K562 (cell line): Measurements from ENCODE around the gene KNG1. TPM values are rescaled to one million over a fixed set of nuclear protein-coding genes. Genes with fewer than 3 reads are reported as not detected.
A peak's percentile ranks its signal among the peaks of the same experiment; 100 is the strongest.

Experiments used
- CBFA2T3 ChIP-seq: fragments of 450-650 bp; IDR thresholded peaks from 2 replicates; pipeline ENCODE4 v1.6.1; 2017
- CREM ChIP-seq: IDR thresholded peaks from 2 replicates; pipeline ENCODE4 v1.6.1; 2014; ENCODE audit warnings: antibody characterized with exemption, low read depth
- DMBX1 ChIP-seq: fragments of 250-450 bp; sonication (Bioruptor Pico); IDR thresholded peaks from 2 replicates; pipeline ENCODE4 v1.8.0; 2022; ENCODE audit warnings: inconsistent platforms, mild to moderate bottlenecking, moderate library complexity, borderline replicate concordance
- E2F8 ChIP-seq: fragments of 450-650 bp; IDR thresholded peaks from 2 replicates; pipeline ENCODE4 v1.7.1; 2018; ENCODE audit warnings: mild to moderate bottlenecking, low read depth; ENCODE audit not compliant: partially characterized antibody
- ESRRB ChIP-seq: fragments of 250-450 bp; sonication (Bioruptor Pico); IDR thresholded peaks from 2 replicates; pipeline ENCODE4 v1.5.0; 2020; ENCODE audit warnings: mild to moderate bottlenecking, moderate library complexity, borderline replicate concordance
- GATAD2A ChIP-seq: fragments of 450-650 bp; IDR thresholded peaks from 2 replicates; pipeline ENCODE4 v1.6.1; 2017
- KDM1A ChIP-seq, 2 experiments: fragments of 450-650 bp; IDR thresholded peaks; 2 replicates each; pipeline ENCODE4 v1.6.1; 2016; ENCODE audit warnings: mild to moderate bottlenecking in 2 of 2
- MLX ChIP-seq, 2 experiments: fragments of 450-650 bp in 1 of 2; sonication (generic) in 1 of 2; formaldehyde crosslinking; conservative IDR thresholded peaks; 2 replicates each; pipeline versions ENCODE4 v1.4.0 to v1.8.1; 2020 to 2022; ENCODE audit warnings: mild to moderate bottlenecking in 1 of 2, missing genetic modification reagents in 1 of 2
- MTF1 ChIP-seq: fragments of 250-450 bp; sonication (Bioruptor Pico); IDR thresholded peaks from 2 replicates; pipeline ENCODE4 v1.9.0; 2021; ENCODE audit warnings: moderate library complexity, mild to moderate bottlenecking, inconsistent platforms, borderline replicate concordance
- NFRKB ChIP-seq: fragments of 450-650 bp; IDR thresholded peaks from 2 replicates; pipeline ENCODE4 v1.6.1; 2016; ENCODE audit warnings: low read depth
- NFXL1 ChIP-seq: fragments of 450-650 bp; formaldehyde crosslinking; IDR thresholded peaks from 2 replicates; pipeline ENCODE4 v1.4.0; 2021; ENCODE audit warnings: mild to moderate bottlenecking
- NFYB ChIP-seq: IDR thresholded peaks from 2 replicates; pipeline ENCODE4 v1.6.1; 2011; ENCODE audit warnings: mild to moderate bottlenecking, moderate library complexity; ENCODE audit not compliant: insufficient read length; ENCODE audit errors: extremely low read depth
- PRPF4 ChIP-seq: fragments of 200-400 bp; formaldehyde crosslinking; IDR thresholded peaks from one replicate; pipeline ENCODE4 v1.6.1; 2017; ENCODE audit warnings: low read length, low read depth, mild to moderate bottlenecking; ENCODE audit not compliant: insufficient read depth, poor library complexity, severe bottlenecking
- TAF7 ChIP-seq: fragments of 450-650 bp; IDR thresholded peaks from 2 replicates; pipeline ENCODE4 v1.6.1; 2016; ENCODE audit warnings: missing genetic modification characterization, missing compliant biosample characterization
- TRIM28 ChIP-seq: fragments of 450-650 bp; IDR thresholded peaks from 2 replicates; pipeline ENCODE4 v1.6.1; 2017
- YBX1 ChIP-seq: fragments of 450-650 bp; IDR thresholded peaks from 2 replicates; pipeline ENCODE4 v1.7.1; 2016; ENCODE audit warnings: mild to moderate bottlenecking
- ZNF133 ChIP-seq: fragments of 250-450 bp; sonication (Bioruptor Pico); IDR thresholded peaks from 2 replicates; pipeline ENCODE4 v1.4.0; 2020; ENCODE audit warnings: mild to moderate bottlenecking
- ZNF280B ChIP-seq: fragments of 250-450 bp; sonication (Bioruptor Pico); IDR thresholded peaks from 2 replicates; pipeline ENCODE4 v1.5.1; 2021; ENCODE audit warnings: mild to moderate bottlenecking
- ZNF384 ChIP-seq: IDR thresholded peaks from 2 replicates; pipeline ENCODE4 v1.6.1; 2012; ENCODE audit warnings: low read depth, low read length, improper control_type of control experiment
- polyA plus RNA-seq, 8 experiments: library from polyadenylated mRNA; depleted of rRNA in 4 of 8; stranded (reverse) in 5 of 8; unstranded in 3 of 8; fragments of >200 nt; fragmentation: Nextera tagmentation in 2 of 8; fragmentation: Illumina TruSeq in 1 of 8; extraction: Ambion mirVana in 2 of 8; extraction: Trizol in 1 of 8; gene quantifications; 2 replicates each; pipeline versions ENCODE4 v1.2.1 to v1.2.3, GENCODE V29; 2011 to 2014; ENCODE audit warnings: inconsistent platforms in 1 of 8, missing spikeins in 1 of 8
- total RNA-seq, 7 experiments: library from RNA; depleted of rRNA in 6 of 7; stranded (reverse); fragments of >200 nt in 6 of 7; fragmentation: Illumina TruSeq in 2 of 7; extraction: Trizol in 2 of 7; gene quantifications; 2 replicates each; pipeline versions ENCODE4 v1.2.1 to v1.2.3, GENCODE V29; 2011 to 2021; ENCODE audit warnings: low replicate concordance in 1 of 7
- TF ChIP-seq, protein P1 (sequence below): fragments of 250-450 bp; sonication (Bioruptor Pico); IDR thresholded peaks from 2 replicates; pipeline ENCODE4 v1.4.0; 2020
- TF ChIP-seq, protein P2 (sequence below): fragments of 250-450 bp; sonication (Bioruptor Pico); IDR thresholded peaks from 2 replicates; pipeline ENCODE4 v1.5.0; 2020; ENCODE audit warnings: mild to moderate bottlenecking, borderline replicate concordance

The KNG1 gene
- total and polyA plus RNA-seq, 9 of the 15 experiments (the other 6 are each of a cell fraction or from before 2014, with no cell fraction given) = 0.09 TPM; not detected in 8

DNA sequence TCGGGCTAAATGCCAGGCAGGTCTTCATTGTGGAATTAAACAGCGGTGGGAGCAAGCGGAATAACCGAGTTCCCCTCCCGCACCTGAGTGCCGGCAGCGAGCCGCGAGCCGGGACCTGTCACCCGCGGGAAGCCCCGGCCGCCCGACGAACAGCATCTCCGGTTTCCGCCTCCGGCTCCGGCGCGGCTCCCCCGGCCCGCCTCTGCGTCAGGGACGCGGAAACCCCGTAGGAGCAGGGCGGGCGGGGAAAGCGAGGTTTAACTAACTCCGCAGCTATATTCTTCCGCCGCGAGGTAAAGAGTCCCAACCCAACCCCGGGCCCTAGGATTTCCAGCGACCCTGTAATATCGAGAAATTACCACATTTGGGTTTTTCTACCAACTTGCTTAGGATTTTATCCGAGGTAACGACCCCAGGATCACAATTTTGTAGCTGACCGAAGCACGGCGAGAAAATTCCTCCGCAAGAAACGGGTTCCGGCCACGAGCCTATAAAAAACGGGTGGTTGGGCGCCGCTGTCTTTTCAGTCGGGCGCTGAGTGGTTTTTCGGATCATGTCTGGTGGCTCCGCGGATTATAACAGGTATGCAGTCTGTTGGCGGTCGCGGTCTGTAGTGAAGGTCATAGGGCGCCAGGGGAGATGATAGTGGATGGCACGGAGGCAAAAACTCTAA lies 66.0 kb downstream of the KNG1 start, which contains the start of gene EIF4A2 (continued):
- TF ChIP-seq CBFA2T3 (0 out of 2 replicates have a peak, but pooled peaks have one; percentile 9), MTF1 (CRISPR knock-in tag) (0 out of 2 replicates have a peak, but pooled peaks have one; percentile 21), DMBX1 (CRISPR knock-in tag) (peak; percentile 27; the same call in 1 of the 2 replicates), PRPF4 (peak; percentile 18), KDM1A (IDR thresholded peaks at IDR 0.05) (no peak), GATAD2A (peak; percentile 12; the same call in 1 of the 2 replicates), NFXL1 (CRISPR knock-in tag) (no peak), ZNF384 (no peak), TRIM28 (no peak), TAF7 (tag) (peak; percentile 98), E2F8 (peak; percentile 78), YBX1 (no peak), ZNF280B (CRISPR knock-in tag) (no peak), ZNF133 (CRISPR knock-in tag) (no peak), NFYB (no peak), NFRKB (peak; percentile 99), MLX (CRISPR knock-in tag; conservative IDR thresholded peaks at IDR 0.05) (no peak), ESRRB (CRISPR knock-in tag) (no peak), CREM (peak; percentile 83)
- TF ChIP-seq, protein P1, sequence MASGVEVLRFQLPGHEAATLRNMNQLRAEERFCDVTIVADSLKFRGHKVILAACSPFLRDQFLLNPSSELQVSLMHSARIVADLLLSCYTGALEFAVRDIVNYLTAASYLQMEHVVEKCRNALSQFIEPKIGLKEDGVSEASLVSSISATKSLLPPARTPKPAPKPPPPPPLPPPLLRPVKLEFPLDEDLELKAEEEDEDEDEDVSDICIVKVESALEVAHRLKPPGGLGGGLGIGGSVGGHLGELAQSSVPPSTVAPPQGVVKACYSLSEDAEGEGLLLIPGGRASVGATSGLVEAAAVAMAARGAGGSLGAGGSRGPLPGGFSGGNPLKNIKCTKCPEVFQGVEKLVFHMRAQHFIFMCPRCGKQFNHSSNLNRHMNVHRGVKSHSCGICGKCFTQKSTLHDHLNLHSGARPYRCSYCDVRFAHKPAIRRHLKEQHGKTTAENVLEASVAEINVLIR (CRISPR knock-in tag) = peak; percentile 64; the same call in 1 of the 2 replicates
- TF ChIP-seq, protein P2, sequence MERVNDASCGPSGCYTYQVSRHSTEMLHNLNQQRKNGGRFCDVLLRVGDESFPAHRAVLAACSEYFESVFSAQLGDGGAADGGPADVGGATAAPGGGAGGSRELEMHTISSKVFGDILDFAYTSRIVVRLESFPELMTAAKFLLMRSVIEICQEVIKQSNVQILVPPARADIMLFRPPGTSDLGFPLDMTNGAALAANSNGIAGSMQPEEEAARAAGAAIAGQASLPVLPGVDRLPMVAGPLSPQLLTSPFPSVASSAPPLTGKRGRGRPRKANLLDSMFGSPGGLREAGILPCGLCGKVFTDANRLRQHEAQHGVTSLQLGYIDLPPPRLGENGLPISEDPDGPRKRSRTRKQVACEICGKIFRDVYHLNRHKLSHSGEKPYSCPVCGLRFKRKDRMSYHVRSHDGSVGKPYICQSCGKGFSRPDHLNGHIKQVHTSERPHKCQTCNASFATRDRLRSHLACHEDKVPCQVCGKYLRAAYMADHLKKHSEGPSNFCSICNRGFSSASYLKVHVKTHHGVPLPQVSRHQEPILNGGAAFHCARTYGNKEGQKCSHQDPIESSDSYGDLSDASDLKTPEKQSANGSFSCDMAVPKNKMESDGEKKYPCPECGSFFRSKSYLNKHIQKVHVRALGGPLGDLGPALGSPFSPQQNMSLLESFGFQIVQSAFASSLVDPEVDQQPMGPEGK (CRISPR knock-in tag) = no peak
